T-helper 9 cell (primary cell): Measurements from ENCODE around the gene AHNAK.

Experiments used
- DNase-seq: peaks from one replicate; pipeline ENCODE4 v3.0.0-alpha.2; 2020

The AHNAK gene

GRCh38 chr11:62548545-62549335 lies 2.1 kb upstream of the AHNAK start:
- no peak for DNase-seq

GRCh38 chr11:62547691-62548281 lies 1.2 kb upstream of the AHNAK start:
- DNase-seq: no peak

- no peak for DNase-seq
Observed at GRCh38 chr11:62546929-62547625, 471 bp upstream of the AHNAK start.

- DNase-seq: peak; percentile 71
Observed at GRCh38 chr11:62545437-62546243, 966 bp downstream of the AHNAK start.

- DNase-seq: no peak
Observed at GRCh38 chr11:62544581-62545436, 1.8 kb downstream of the AHNAK start.

- no peak for DNase-seq
Observed at GRCh38 chr11:62543680-62544444, 2.7 kb downstream of the AHNAK start.

GRCh38 chr11:62542750-62543567 lies 3.6 kb downstream of the AHNAK start:
- DNase-seq: peak; percentile 69

- DNase-seq: no peak
Observed at GRCh38 chr11:62542111-62542745, 4.4 kb downstream of the AHNAK start.

- no peak for DNase-seq
Observed at GRCh38 chr11:62540804-62541701, 5.6 kb downstream of the AHNAK start.

- DNase-seq: peak; percentile 37
Observed at GRCh38 chr11:62539238-62539925, 7.2 kb downstream of the AHNAK start.

- no peak for DNase-seq
Observed at GRCh38 chr11:62538470-62539237, 8.0 kb downstream of the AHNAK start.

- no peak for DNase-seq
Observed at GRCh38 chr11:62536301-62536957, 10.2 kb downstream of the AHNAK start.

GRCh38 chr11:62535802-62536201 lies 10.8 kb downstream of the AHNAK start:
- DNase-seq: no peak

- DNase-seq: no peak
Observed at GRCh38 chr11:62534779-62535545, 11.6 kb downstream of the AHNAK start.

GRCh38 chr11:62532096-62532495 lies 14.5 kb downstream of the AHNAK start:
- DNase-seq: no peak
